Retinal pigment epithelial cell (primary cell): ENCODE results near the gene EZR.

Source experiments
- DNase-seq: peaks from one replicate; pipeline ENCODE4 v3.0.0-alpha.2; 2010; ENCODE audit warnings: low read depth
- H3K4me3 ChIP-seq: 2 replicates; pipeline ENCODE4 v1.5.1; 2011; ENCODE audit warnings: mild to moderate bottlenecking, low read length, control low read depth, moderate library complexity
- TF ChIP-seq, protein P1 (sequence below): conservative IDR thresholded peaks from 2 replicates; pipeline ENCODE4 v1.5.1; 2011; ENCODE audit warnings: low read depth, low read length, control low read depth, inconsistent platforms

EZR gene

GRCh38 chr6:158773581-158774449 lies 45.4 kb downstream of the EZR start:
- no peak overlapping the region for H3K4me3 ChIP-seq
- DNase-seq: no peak
- TF ChIP-seq, protein P1, sequence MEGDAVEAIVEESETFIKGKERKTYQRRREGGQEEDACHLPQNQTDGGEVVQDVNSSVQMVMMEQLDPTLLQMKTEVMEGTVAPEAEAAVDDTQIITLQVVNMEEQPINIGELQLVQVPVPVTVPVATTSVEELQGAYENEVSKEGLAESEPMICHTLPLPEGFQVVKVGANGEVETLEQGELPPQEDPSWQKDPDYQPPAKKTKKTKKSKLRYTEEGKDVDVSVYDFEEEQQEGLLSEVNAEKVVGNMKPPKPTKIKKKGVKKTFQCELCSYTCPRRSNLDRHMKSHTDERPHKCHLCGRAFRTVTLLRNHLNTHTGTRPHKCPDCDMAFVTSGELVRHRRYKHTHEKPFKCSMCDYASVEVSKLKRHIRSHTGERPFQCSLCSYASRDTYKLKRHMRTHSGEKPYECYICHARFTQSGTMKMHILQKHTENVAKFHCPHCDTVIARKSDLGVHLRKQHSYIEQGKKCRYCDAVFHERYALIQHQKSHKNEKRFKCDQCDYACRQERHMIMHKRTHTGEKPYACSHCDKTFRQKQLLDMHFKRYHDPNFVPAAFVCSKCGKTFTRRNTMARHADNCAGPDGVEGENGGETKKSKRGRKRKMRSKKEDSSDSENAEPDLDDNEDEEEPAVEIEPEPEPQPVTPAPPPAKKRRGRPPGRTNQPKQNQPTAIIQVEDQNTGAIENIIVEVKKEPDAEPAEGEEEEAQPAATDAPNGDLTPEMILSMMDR: no peak

DNA sequence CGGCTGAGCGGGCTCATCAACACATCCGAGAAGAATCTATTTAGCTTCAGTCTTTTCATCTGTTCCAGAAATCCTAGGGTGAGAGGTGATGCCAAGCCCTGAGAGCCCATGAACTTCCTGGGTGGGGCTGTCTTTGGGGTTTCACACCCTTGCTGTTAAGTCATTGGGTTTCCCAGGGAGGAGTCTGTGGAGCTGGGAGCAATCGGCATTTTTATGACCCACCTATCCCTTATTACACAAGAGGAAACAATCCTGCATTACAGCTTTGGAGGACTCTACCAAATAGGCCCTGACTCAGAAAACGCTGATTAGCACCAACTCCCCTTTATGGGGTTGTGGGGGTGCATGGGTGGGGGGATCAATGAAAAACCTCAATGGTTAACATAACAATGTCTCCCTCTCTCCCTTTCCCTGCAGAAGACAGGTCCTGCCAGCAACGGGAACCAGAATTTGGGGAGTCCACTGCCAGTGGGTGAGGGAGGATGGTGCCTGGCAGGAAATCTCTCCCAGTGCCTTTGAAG lies 46.3 kb downstream of the EZR start:
- no peak for DNase-seq
- TF ChIP-seq, protein P1: no peak
- H3K4me3 ChIP-seq: no peak overlapping the region

GRCh38 chr6:158772172-158772571 lies 47.0 kb downstream of the EZR start:
- H3K4me3 ChIP-seq: no peak overlapping the region
- DNase-seq: no peak
- TF ChIP-seq, protein P1: no peak

DNA sequence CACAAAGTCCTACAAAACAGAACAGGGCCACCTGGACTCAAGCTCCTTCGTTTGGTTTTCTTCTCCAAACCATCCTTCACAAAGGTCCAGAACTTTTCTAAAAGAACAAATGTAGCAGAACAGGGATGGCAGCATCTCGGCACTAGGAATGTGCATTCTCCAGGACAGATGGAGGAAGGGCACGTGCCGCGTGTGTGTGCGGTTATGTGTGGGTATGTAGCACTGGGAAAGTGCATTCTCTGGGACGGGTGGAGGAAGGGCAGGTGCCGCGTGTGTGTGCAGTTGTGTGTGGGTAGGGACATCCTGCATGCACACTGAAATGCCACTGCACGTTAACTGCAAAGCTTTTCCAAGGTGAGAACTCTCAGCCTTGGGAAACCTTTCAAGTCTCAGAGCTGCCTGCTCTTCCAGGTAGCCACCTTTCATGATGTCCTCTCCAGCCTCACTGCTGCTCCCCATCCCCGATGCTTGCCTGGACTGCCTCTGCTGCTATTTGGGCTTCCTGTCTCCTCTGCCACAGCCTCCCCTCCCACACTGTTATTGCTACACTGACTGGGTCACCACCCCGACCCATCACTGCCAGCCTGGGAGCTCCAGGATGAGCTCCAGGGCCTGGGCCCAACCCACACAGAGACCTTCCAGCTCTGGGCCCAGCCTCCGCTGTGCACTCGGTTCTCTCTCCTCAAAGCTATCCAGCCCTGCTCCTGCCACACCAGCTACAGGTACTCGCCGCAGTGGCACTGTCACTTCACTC lies 47.6 kb downstream of the EZR start:
- TF ChIP-seq, protein P1: no peak
- no peak overlapping the region for H3K4me3 ChIP-seq
- DNase-seq: no peak

- H3K4me3 ChIP-seq: no peak overlapping the region
- DNase-seq: no peak
- TF ChIP-seq, protein P1: no peak
Observed at GRCh38 chr6:158770533-158771330, 48.4 kb downstream of the EZR start.

DNA sequence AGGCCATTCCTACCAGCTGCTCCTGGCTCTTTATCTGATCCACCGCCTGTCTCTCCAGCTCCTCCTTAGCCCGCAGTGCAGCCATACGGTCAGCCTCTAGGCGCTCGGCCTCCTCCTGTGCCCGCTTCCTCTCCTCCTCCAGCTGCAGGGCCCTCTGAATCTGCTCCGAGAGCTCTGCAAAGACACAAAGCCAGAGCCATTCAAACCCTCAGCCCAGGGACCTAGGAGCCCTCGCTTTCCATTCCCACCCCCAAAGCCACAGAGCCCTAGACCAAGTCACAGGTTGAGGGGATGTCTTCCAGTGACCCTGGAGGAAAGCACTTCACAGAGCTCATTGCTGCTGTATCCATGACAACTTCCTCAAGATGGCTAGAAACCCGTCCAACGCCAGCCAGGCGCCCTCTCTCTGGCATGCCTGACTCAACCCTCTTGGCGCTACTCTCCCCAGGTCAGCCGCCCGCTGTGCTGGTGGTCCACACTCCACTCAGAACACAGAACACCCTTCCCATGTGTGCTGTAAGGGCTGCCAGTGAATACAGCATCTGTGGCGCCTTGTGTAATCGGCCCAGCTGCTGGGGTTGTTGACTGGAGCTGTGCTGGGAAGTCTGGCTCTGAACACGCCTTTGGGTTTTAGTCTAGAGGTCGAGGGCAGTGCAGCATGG lies 49.3 kb downstream of the EZR start:
- no peak for DNase-seq
- TF ChIP-seq, protein P1: no peak
- H3K4me3 ChIP-seq: no peak overlapping the region
